Fibroblast of mammary gland (primary cell): ENCODE results near the gene ALAS1.

Experiments
- DNase-seq: peaks from one replicate; pipeline ENCODE4 v3.0.0-alpha.2; 2010; ENCODE audit warnings: low read depth
- H3K4me3 ChIP-seq: 2 replicates; pipeline ENCODE4 v1.5.1; 2011; ENCODE audit warnings: low read depth, mild to moderate bottlenecking, low read length, moderate library complexity; ENCODE audit not compliant: control insufficient read depth
- CTCF ChIP-seq: conservative IDR thresholded peaks from 2 replicates; pipeline ENCODE4 v1.5.1; 2011; ENCODE audit warnings: low read depth, low read length, inconsistent platforms; ENCODE audit not compliant: control insufficient read depth, insufficient read depth

Gene ALAS1

GRCh38 chr3:52249683-52250082 is 51.7 kb downstream of the ALAS1 start:
- no peak for TF ChIP-seq CTCF
- no peak overlapping the region for H3K4me3 ChIP-seq
- no peak for DNase-seq

GRCh38 chr3:52250122-52250521 is 52.2 kb downstream of the ALAS1 start:
- DNase-seq: no peak
- no peak for TF ChIP-seq CTCF

GRCh38 chr3:52253314-52254304 is 55.6 kb downstream of the ALAS1 start:
- no peak for DNase-seq
- H3K4me3 ChIP-seq: no peak overlapping the region
- TF ChIP-seq CTCF: no peak

More at GRCh38 chr3:52250122-52250521, 52.2 kb downstream of the ALAS1 start:
- H3K4me3 ChIP-seq: no peak overlapping the region

GRCh38 chr3:52254608-52255007 is 56.6 kb downstream of the ALAS1 start:
- no peak for DNase-seq
- TF ChIP-seq CTCF: no peak
- no peak overlapping the region for H3K4me3 ChIP-seq

DNA sequence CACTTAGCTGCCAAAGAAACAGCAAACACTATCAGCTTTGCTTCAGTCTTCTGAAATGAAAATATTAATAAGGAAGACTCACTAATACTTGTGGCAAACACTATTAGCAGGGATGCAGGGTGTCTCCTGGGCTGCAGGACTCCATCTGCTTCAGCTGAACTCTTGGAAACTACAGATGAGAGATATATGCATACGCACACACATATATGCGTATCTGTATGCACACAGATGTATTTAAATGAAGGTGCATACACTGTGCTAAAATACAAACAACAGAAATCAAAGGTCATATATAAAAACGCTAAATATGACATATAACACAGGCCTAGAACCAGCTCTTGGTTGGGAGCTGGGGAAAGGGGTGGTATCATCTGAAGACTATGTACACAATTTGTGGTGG is 58.2 kb downstream of the ALAS1 start:
- no peak overlapping the region for H3K4me3 ChIP-seq
- DNase-seq: no peak
- no peak for TF ChIP-seq CTCF

DNA sequence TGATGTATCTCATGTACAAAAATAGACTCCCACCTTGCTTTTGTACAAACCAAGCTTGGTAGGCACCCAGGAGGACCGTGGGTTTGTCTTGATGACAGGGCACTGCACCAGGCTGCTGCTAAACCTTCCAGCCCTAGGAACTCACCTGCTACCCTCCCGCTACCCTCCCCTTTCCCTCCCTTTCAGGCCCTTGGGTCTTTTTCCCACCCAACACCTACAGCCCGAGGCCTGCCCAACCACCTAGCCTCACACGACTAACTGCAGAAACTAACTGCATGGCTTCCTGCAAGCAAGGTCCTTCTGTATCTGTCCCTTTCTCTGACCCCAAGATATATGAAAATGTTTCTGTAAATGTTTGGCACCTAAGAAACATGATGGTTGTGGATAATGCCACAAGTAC is 58.7 kb downstream of the ALAS1 start:
- no peak overlapping the region for H3K4me3 ChIP-seq
- DNase-seq: no peak
- TF ChIP-seq CTCF: no peak
